HCT116 (cell line): ENCODE results near the gene SLC23A3. TPM values are rescaled to one million over a fixed set of nuclear protein-coding genes. Genes with fewer than 3 reads are reported as not detected.

Experiments used
- ATAC-seq: fragments of 200-7000 bp; cut with Tn5 transposase; 2 replicates; pipeline ENCODE4 v1.9.1; 2020; ENCODE audit warnings: mild to moderate bottlenecking, moderate library complexity
- BruUV-seq: library from RNA; stranded (reverse); fragments of 400-500 nt; replicated peaks from 2 replicates; lab custom pipeline; 2021; lab: Mats Ljungman, UMichigan
- CTCF ChIA-PET: fragments of 300-600 bp; sonication (Branson Sonifier 250); formaldehyde crosslinking; loops from one replicate; lab custom pipeline; 2021; ENCODE audit warnings: antibody characterized with exemption; lab: Charles Lee
- POLR2A ChIA-PET: fragments of 300-600, 350-600 bp; sonication (Branson Sonifier 250); formaldehyde crosslinking; loops from one replicate; lab custom pipeline; 2021; ENCODE audit warnings: antibody characterized with exemption; lab: Charles Lee
- RAD21 ChIA-PET, 2 experiments: fragments of 300-600 bp; sonication (Branson Sonifier 250); formaldehyde crosslinking; loops; one replicate each; lab custom pipeline; 2023; ENCODE audit warnings: low total read pairs in 2 of 2; ENCODE audit not compliant: uncharacterized antibody in 2 of 2, unreplicated experiment in 2 of 2, low non-redundant PET in 1 of 2; lab: Charles Lee
- DNase-seq: peaks from one replicate; pipeline ENCODE4 v3.0.0-alpha.2; 2010; ENCODE audit warnings: low read depth, low spot score
- H2AFZ ChIP-seq: fragments of 200-600 bp; shearing (Covaris generic), sonication (generic); 2 replicates; pipeline ENCODE4 v1.6.1; 2017; ENCODE audit warnings: low read depth, mixed run types, mixed read lengths, antibody characterized with exemption, low read length; ENCODE audit not compliant: poor library complexity, severe bottlenecking
- H3K27ac ChIP-seq: 2 replicates; pipeline ENCODE4 v1.5.1; 2012; ENCODE audit warnings: low read depth, low read length
- H3K27me3 ChIP-seq: fragments of 200-600 bp; sonication (generic); 2 replicates; pipeline ENCODE4 v1.6.1; 2016; ENCODE audit warnings: mixed run types, low read length, mixed read lengths; ENCODE audit not compliant: insufficient read depth
- H3K36me3 ChIP-seq, 2 experiments: fragments of 200-500 bp in 1 of 2; fragments of 200-600 bp in 1 of 2; sonication (Bioruptor generic) in 1 of 2; sonication (generic) in 1 of 2; 2 replicates each; pipeline versions ENCODE4 v1.5.1 to v1.6.1; 2014 to 2016; ENCODE audit warnings: low read length in 2 of 2, inconsistent platforms in 1 of 2, mixed read lengths in 1 of 2, mixed run types in 1 of 2; ENCODE audit not compliant: insufficient read depth in 2 of 2, control insufficient read depth in 1 of 2
- H3K4me1 ChIP-seq, 2 experiments: fragments of 200-600 bp in 1 of 2; sonication (generic) in 1 of 2; 2 replicates each; pipeline versions ENCODE4 v1.5.1 to v1.6.1; 2012 to 2017; ENCODE audit warnings: low read length in 2 of 2, inconsistent platforms in 1 of 2, mild to moderate bottlenecking in 1 of 2, mixed read lengths in 1 of 2, mixed run types in 1 of 2, moderate library complexity in 1 of 2; ENCODE audit not compliant: insufficient read depth in 2 of 2, control insufficient read depth in 1 of 2
- H3K4me2 ChIP-seq: fragments of 200-600 bp; sonication (generic); 2 replicates; pipeline ENCODE4 v1.6.1; 2017; ENCODE audit warnings: mixed run types, low read length, mixed read lengths
- H3K4me3 ChIP-seq, 2 experiments: fragments of 200-600 bp in 1 of 2; sonication (generic) in 1 of 2; replicated peaks in 1 of 2; 2 replicates each; pipeline ENCODE4 v1.5.1; 2011 to 2016; ENCODE audit warnings: low read length in 2 of 2, control low read depth in 1 of 2, low read depth in 1 of 2, mild to moderate bottlenecking in 1 of 2, mixed read lengths in 1 of 2, mixed run types in 1 of 2
- H3K79me2 ChIP-seq: fragments of 200-600 bp; sonication (generic); 2 replicates; pipeline ENCODE4 v1.6.1; 2017; ENCODE audit warnings: mild to moderate bottlenecking, mixed run types, low read length, moderate library complexity, mixed read lengths; ENCODE audit not compliant: insufficient read depth
- H3K9ac ChIP-seq: fragments of 200-600 bp; sonication (generic); 2 replicates; pipeline ENCODE4 v1.6.1; 2016; ENCODE audit warnings: low read length, mixed read lengths
- H3K9me2 ChIP-seq: fragments of 200-600 bp; sonication (generic), shearing (Covaris generic); 2 replicates; pipeline ENCODE4 v1.6.1; 2017; ENCODE audit warnings: mixed run types, mild to moderate bottlenecking, moderate library complexity; ENCODE audit not compliant: insufficient read depth
- H3K9me3 ChIP-seq, 2 experiments: fragments of 200-500 bp in 1 of 2; fragments of 200-600 bp in 1 of 2; sonication (Bioruptor generic) in 1 of 2; sonication (generic) in 1 of 2; 2 replicates each; pipeline ENCODE4 v1.6.1; 2014 to 2017; ENCODE audit warnings: low read length in 2 of 2, mixed read lengths in 2 of 2, inconsistent platforms in 1 of 2, low read depth in 1 of 2, mild to moderate bottlenecking in 1 of 2, mixed run types in 1 of 2, moderate library complexity in 1 of 2; ENCODE audit not compliant: control insufficient read depth in 1 of 2, insufficient read depth in 1 of 2
- H4K20me1 ChIP-seq: fragments of 200-600 bp; sonication (generic), shearing (Covaris generic); 2 replicates; pipeline ENCODE4 v1.6.1; 2017; ENCODE audit warnings: mixed run types, mild to moderate bottlenecking, moderate library complexity; ENCODE audit not compliant: insufficient read depth
- CBX3 ChIP-seq: IDR thresholded peaks from 2 replicates; pipeline ENCODE4 v1.6.1; 2012; ENCODE audit warnings: low read depth
- ELF1 ChIP-seq: IDR thresholded peaks from 2 replicates; pipeline ENCODE4 v1.6.1; 2012; ENCODE audit warnings: low read depth, borderline replicate concordance
- EZH2 ChIP-seq: fragments of 200-600 bp; sonication (generic); IDR thresholded peaks from 2 replicates; pipeline ENCODE4 v1.6.1; 2017; ENCODE audit warnings: antibody characterized with exemption, mixed run types
- EZH2phosphoT487 ChIP-seq: fragments of 200-600 bp; IDR thresholded peaks from 2 replicates; pipeline ENCODE4 v1.6.1; 2018; ENCODE audit warnings: antibody characterized with exemption, borderline replicate concordance
- JUND ChIP-seq: IDR thresholded peaks from 2 replicates; pipeline ENCODE4 v1.6.1; 2012
- MAX ChIP-seq: IDR thresholded peaks from 2 replicates; pipeline ENCODE4 v1.6.1; 2012
- POLR2A ChIP-seq: IDR thresholded peaks from 2 replicates; pipeline ENCODE4 v1.7.0; 2011; ENCODE audit warnings: borderline replicate concordance; ENCODE audit not compliant: insufficient read depth, insufficient read length; ENCODE audit errors: extremely low read depth
- SP1 ChIP-seq: IDR thresholded peaks from 2 replicates; pipeline ENCODE4 v1.6.1; 2012; ENCODE audit warnings: low read depth
- SRF ChIP-seq: IDR thresholded peaks from 2 replicates; pipeline ENCODE4 v1.6.1; 2012; ENCODE audit warnings: low read depth
- TCF7L2 ChIP-seq: IDR thresholded peaks from 2 replicates; pipeline ENCODE4 v1.7.0; 2011; ENCODE audit warnings: borderline replicate concordance, inconsistent platforms; ENCODE audit not compliant: insufficient read depth, insufficient read length; ENCODE audit errors: extremely low read depth
- ZBTB33 ChIP-seq: IDR thresholded peaks from 2 replicates; pipeline ENCODE4 v1.6.1; 2011; ENCODE audit warnings: mild to moderate bottlenecking, low read length, moderate library complexity; ENCODE audit not compliant: insufficient replicate concordance; ENCODE audit errors: extremely low read depth
- intact Hi-C: fragments of 100-400 bp; cut with micrococcal nuclease; formaldehyde crosslinking; loops from 2 replicates; pipeline ENCODE4 v1.10.0; 2022
- total RNA-seq: library from RNA; stranded (reverse); gene quantifications from one replicate; pipeline ENCODE4 v1.2.1, GENCODE V29; 2021; ENCODE audit not compliant: unreplicated experiment

Gene SLC23A3
- total RNA-seq, 1 experiment from 2014 or later, result 4.8 TPM

GRCh38 chr2:219168526-219168925 is 1.3 kb downstream of the SLC23A3 start:
- Histone ChIP-seq H2AFZ (no peak overlapping the region), H4K20me1 (no peaks in the 10 kb centered on the region), H3K9ac (no peak overlapping the region), H3K4me3 (no peak overlapping the region), H3K79me2 (no peaks in the 10 kb centered on the region), H3K36me3 (no peaks in the 10 kb centered on the region; a peak in 1 of 4 replicates), H3K4me1 (no peaks in the 10 kb centered on the region), H3K9me2 (no peaks in the 10 kb centered on the region), H3K9me3 (no peaks in the 10 kb centered on the region), H3K27me3 (no peaks in the 10 kb centered on the region), H3K27ac (no peak overlapping the region), H3K4me2 (no peak overlapping the region)
- TF ChIP-seq CBX3 (no peak), MAX (no peak), ELF1 (no peak), JUND (no peak), SP1 (no peak), SRF (no peak)
- no TSS peak for BruUV-seq
- RAD21 ChIA-PET, result no interaction called here
- no peak for ATAC-seq
- intact Hi-C loops, result no loop called here
- no peak for DNase-seq
- POLR2A ChIA-PET, result no interaction called here
- CTCF ChIA-PET, result no interaction called here

- Histone ChIP-seq H3K9me3 (no peaks in the 10 kb centered on the region), H3K79me2 (no peaks in the 10 kb centered on the region), H4K20me1 (no peaks in the 10 kb centered on the region), H3K9me2 (no peaks in the 10 kb centered on the region), H3K27ac (no peak overlapping the region), H3K36me3 (no peaks in the 10 kb centered on the region; a peak in 1 of 4 replicates), H3K4me3 (no peak overlapping the region), H3K4me2 (no peak overlapping the region), H3K9ac (no peak overlapping the region)
- ChIA-PET CTCF (no interaction called here), RAD21 (no interaction called here)
- no TSS peak for BruUV-seq
- no peak for ATAC-seq
- no peak for TF ChIP-seq POLR2A
- TF ChIP-seq TCF7L2, result no peak
- TF ChIP-seq ZBTB33, result no peak
- TF ChIP-seq EZH2phosphoT487, result no peak
- no peak for TF ChIP-seq EZH2
- TF ChIP-seq, all 23 proteins: peak for 0
- DNase-seq, result no peak
- Histone ChIP-seq H3K4me1 (no peaks in the 10 kb centered on the region), H2AFZ (no peak overlapping the region), H3K27me3 (no peaks in the 10 kb centered on the region)
- POLR2A ChIA-PET, result no interaction called here
- intact Hi-C loops, result no loop called here
Measured at GRCh38 chr2:219167997-219168396, 1.8 kb downstream of the SLC23A3 start.
